Ureter (tissue), 1 donor: ENCODE data around the gene HNF1B. TPM values are rescaled to one million over a fixed set of nuclear protein-coding genes. Genes with fewer than 3 reads are reported as not detected.

Experiments used
- DNase-seq: peaks from one replicate; pipeline ENCODE4 v3.0.0-alpha.2; 2020; ENCODE audit warnings: low spot score
- total RNA-seq: library from RNA; stranded (reverse); gene quantifications from one replicate; pipeline ENCODE4 v1.2.4, GENCODE V29; 2023
- donor health status: DM: yes; HTN: yes; CAD: no.

The HNF1B gene
- total RNA-seq, 1 donor from 2014 or later: 31.5 TPM

- no peak for DNase-seq
Measured at GRCh38 chr17:37671028-37671823, 73.6 kb downstream of the HNF1B start.

DNA sequence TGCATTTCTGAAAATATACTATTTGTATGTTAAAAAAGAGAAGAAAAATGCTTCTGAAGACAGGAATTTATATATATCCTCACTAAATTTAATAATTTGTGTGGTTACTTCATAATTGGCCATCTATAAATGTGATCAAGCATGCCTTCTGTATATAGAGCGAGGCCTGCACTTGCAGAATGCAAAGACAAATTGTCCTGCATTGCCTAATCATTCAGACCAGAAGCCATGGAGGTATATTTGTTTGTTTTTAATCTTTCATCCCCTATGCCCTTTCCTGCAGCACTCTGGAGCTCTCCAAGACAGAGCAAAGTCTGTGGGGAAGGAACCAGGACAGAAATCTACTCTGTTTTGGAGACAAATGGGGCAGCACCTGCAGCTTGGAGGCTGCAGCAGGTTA is 77.8 kb downstream of the HNF1B start:
- DNase-seq: no peak

DNA sequence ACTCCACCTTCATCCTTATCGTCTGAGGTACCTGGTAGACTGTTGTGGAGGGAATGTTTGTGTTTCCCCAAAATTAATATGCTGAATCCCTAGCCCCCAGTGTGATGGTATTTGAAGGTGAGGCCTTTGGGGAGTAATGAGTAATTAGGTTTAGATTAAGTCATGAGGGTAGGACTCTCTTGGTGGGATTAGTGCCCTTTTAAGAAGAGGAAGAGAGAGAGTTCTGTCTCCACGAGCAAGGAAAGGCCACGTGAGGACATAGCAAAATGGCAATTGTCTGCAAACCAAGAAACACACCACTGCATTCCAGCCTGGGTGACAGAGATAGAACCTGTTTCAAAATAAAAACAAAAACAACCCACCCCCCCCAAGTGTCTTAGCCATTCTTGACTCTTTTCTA is 80.6 kb downstream of the HNF1B start:
- no peak for DNase-seq

- no peak for DNase-seq
Measured at GRCh38 chr17:37662353-37662752, 82.5 kb downstream of the HNF1B start.

- DNase-seq: no peak
Measured at GRCh38 chr17:37661400-37662014, 83.4 kb downstream of the HNF1B start.

DNA sequence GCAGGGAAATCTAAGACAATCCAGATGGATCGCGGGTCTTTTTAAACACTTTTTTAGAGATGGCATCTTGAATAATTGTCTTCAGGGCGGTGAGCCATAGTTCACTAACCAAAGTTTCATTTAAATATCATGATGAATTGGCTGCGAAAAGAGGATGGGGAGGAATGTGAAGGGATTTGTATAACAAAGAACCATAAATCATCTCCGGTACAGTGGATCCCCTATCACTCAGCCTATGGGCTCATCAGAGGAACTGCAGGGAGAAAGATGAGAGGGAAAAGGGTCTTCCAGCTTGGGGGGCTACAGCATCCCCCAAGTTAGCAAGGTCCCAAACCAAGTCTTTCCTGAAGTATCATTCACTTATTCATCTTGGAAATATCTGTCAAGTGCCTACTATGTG is 84.9 kb downstream of the HNF1B start:
- no peak for DNase-seq

GRCh38 chr17:37657202-37657601 is 87.7 kb downstream of the HNF1B start:
- no peak for DNase-seq

- DNase-seq: no peak
Measured at GRCh38 chr17:37651849-37652248, 93.0 kb downstream of the HNF1B start.

DNA sequence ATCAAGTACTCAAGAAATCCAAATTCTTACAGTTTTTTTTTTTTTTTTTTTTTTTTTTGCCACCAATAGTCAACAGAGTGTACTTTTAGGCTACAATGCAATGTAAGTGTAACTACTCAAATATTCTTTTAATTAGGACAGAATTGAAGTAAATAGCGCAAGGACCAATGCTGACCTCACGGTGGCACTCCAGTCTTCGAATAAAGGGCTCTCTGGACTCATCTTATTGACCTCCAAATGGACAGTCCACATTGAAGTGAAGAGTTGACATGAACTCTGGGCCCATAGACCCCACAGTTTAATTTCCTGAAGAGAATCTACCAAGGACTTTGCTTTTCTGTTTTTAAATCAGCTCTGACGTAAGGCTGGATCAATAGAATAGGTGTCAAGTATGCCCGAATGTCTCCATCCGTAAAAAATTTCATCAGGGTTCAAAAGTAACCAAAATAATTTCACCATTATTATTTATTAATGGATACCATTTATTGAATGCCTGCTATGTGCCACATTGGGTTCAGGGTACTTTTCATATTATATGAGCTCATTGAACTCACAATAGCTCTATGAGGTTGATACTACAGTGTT is 94.3 kb downstream of the HNF1B start:
- DNase-seq: no peak

DNA sequence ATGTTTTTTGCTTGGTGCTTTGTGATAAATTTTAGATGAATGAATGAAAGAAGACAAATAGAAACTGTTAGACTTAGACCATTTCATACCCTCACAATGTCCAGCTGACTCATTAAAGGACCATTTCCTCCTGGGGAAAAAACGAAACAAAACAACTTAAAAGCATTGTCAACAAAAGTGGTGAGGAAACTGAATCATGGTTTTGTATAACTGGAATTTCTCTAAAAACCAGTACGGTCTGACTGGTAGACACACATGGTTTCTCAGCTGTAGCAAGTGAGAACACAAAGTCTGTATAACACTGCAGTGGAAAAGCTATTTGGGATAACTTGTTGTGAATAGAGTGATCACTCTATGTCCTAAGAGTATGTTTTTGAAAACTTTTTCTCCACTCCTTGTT is 96.3 kb downstream of the HNF1B start:
- DNase-seq: no peak

GRCh38 chr17:37647856-37648255 is 97.0 kb downstream of the HNF1B start:
- no peak for DNase-seq

DNA sequence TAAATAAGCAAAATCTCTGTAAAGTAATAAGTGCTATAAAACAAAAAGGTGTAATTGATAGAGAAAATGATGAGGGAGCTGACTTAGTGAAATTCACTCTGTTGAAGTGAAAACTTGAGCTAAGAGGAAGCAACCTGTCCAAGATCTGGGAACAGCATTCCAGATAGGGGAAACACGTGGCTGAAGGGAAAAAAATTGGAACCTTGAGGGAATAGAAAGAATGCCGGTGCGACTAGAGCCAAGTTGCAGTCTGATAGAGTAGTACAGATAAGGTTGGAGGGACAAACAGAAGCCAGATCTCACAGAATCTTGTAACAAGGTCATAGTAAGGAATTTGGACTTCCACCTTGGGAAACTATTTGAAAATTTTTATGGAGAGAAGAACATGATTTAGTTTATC is 101.0 kb downstream of the HNF1B start:
- no peak for DNase-seq

DNA sequence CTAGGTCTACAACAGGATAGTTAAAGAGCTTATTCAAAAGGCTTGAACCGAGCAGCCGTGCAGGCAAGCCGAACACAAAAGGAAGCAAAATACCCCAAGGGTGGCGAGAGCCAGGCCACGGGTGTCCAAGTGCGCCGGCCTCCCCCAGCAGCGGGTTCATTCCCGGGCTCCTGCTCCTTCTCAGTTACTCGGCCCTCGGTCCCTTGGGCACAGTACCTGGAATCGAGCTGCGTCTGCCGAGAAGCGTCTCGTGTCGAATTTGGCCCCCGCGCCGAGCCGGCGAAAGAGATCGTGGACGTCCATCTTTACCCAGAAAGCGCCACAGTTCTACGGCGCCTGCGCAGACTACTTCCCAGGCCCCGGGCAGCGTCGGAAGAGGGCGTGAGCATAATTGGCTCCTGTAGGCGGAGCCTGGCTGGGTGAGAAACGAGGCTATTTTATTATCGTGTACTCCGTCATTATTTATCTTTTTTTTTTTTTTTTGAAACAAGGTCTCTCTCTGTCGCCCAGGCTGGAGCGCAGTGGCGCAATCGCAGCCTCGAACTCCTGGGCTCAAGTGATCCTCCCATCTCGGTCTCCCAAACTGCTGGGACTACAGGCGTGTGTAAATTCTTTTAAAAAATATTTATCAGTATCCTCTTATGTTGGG is 101.6 kb downstream of the HNF1B start, which contains the start of gene DDX52:
DDX52 (minus strand) TSS at position 329 of the 649 bp plus-strand sequence; CDS start at position 303, 26 bp downstream.
- DNase-seq: peak; percentile 91

GRCh38 chr17:37642681-37643080 is 102.2 kb downstream of the HNF1B start:
- DNase-seq: no peak

DNA sequence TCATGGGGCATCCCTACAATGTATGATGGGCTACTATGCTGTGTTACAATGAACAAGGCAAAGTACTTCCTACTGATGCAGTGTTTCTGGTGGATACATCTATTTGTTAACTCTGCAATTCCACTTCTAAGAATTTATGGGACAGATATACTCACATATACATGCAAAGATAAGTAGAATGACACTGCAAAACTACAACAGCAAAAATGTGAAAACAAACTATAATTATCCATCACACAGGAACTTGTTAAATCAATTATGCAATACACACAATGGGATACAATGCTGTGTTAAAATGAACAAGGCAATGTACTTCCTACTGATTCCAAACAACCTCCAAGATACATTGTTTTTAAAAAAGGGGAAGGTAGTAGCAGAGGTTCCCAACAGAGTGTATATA is 104.8 kb downstream of the HNF1B start:
- no peak for DNase-seq

DNA sequence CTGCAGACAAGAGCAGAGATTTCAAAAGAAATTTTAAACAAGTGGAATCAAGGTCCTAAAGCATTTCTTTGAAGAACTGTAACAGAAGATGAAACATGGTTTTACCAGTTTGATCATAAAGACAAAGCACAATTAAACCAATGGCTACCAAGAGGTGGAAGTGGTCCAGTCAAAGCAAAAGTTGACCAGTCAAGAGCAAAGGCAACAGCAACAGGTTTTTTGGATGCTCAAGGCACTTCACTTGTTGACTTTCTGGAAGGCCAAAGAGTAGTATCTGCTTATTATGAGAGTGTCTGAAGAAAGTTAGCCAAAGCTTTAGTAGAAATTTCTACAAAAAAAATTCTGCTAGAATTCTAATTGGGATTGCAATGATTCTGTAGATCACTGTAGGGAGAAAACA is 106.9 kb downstream of the HNF1B start:
- no peak for DNase-seq

Other genes with a start within 250 kb of the HNF1B start
- gene SYNRG, start 135.6 kb downstream of the HNF1B start, total RNA-seq: 65.4 TPM
- 37.9 TPM for gene DDX52, start 101.6 kb downstream of the HNF1B start, total RNA-seq
- not detected for gene TBC1D3K, start 179.4 kb upstream of the HNF1B start, total RNA-seq
- 30.4 TPM for gene TBC1D3L, start 244.0 kb upstream of the HNF1B start, total RNA-seq